ENCODE measurements around the gene SOCS4.

Gene SOCS4

DNA sequence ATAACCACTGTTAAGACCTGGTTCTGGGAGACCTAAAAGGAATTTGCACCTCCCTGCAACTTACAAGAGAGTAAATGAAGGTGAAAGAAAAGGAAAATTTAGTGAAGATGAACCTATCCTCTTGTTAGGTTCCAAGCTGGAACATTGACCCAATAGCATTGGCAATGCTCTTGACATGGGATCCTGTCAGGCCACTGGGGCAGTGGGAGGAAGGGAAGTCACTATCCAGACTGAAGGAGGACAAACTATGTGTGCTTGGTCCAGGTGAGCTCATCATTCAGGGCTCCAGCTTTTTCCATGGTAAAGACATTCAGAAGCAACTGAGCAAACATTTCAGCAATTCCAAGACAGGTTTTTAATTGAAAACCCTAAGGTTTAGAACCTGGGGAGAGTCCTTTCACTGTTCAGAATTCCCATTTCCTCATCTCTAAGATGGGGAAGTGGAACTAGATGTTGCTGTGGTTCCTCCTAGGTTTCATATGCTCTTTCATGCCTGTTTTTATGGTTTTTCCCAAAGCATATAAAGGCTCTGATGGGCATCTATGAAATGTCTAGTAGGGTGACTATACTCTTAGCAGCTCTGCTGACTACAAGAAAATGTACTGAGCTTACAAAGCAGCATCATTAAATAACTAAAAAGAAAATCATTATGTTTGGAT lies 57.5 kb downstream of the SOCS4 start:
- Histone ChIP-seq H3K79me2 (ENCODE audit: insufficient read depth, low read depth) (no peaks in the 10 kb centered on the region), H3K36me3 (ENCODE audit: insufficient read depth) (no peaks in the 10 kb centered on the region), H3K4me2 (no peak overlapping the region), H3K27ac (no peak overlapping the region), H4K20me1 (ENCODE audit: insufficient read depth) (no peaks in the 10 kb centered on the region), H3K9ac (no peak overlapping the region), H3K4me3 (IDR thresholded peaks at IDR 0.05; ENCODE audit: insufficient read depth, low read depth, low read length) (no peak overlapping the region), H3K27me3 (ENCODE audit: insufficient read depth, low read depth) (no peaks in the 10 kb centered on the region), H2AFZ (ENCODE audit: low read depth) (no peak overlapping the region), H3K4me1 (ENCODE audit: low read depth, poor library complexity, severe bottlenecking) (no peaks in the 10 kb centered on the region)
- TF ChIP-seq, protein P1, sequence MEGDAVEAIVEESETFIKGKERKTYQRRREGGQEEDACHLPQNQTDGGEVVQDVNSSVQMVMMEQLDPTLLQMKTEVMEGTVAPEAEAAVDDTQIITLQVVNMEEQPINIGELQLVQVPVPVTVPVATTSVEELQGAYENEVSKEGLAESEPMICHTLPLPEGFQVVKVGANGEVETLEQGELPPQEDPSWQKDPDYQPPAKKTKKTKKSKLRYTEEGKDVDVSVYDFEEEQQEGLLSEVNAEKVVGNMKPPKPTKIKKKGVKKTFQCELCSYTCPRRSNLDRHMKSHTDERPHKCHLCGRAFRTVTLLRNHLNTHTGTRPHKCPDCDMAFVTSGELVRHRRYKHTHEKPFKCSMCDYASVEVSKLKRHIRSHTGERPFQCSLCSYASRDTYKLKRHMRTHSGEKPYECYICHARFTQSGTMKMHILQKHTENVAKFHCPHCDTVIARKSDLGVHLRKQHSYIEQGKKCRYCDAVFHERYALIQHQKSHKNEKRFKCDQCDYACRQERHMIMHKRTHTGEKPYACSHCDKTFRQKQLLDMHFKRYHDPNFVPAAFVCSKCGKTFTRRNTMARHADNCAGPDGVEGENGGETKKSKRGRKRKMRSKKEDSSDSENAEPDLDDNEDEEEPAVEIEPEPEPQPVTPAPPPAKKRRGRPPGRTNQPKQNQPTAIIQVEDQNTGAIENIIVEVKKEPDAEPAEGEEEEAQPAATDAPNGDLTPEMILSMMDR (conservative IDR thresholded peaks at IDR 0.05; ENCODE audit: low read depth, low read length), result no peak

DNA sequence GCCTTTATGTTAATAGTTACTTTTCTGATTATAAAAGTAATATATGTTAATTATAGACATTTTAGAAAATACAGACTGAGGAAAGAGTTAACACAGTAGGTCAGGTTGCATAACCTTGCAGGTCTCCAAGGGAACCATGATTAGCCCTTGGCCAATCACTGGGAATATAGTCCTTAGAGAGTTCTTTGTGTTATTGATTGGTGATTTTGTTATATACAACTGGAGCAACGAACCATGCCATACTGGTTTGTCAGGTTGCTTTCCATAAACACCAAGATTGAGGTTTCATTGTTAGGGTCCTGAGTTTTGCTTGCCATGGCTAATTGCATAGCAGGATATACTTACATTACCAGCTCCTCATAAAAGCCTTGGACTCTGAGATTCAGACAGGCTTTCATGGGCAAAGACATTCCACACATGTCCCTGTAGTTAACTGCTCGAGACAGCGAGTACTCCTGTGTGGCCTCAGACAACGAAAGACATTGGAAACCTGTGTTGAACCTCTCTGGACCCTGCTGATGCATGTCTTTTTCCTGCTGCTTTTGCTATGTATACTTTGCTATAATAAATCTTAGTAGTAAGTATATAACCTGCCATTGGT lies 58.1 kb downstream of the SOCS4 start:
- no peak overlapping the region for H3K4me2 ChIP-seq
- H3K27me3 ChIP-seq (ENCODE audit: insufficient read depth, low read depth), result no peaks in the 10 kb centered on the region
- no peaks in the 10 kb centered on the region for H3K79me2 ChIP-seq (ENCODE audit: insufficient read depth, low read depth)
- TF ChIP-seq, protein P1 (conservative IDR thresholded peaks at IDR 0.05; ENCODE audit: low read depth, low read length), result no peak
- no peak overlapping the region for H3K9ac ChIP-seq
- no peaks in the 10 kb centered on the region for H3K4me1 ChIP-seq (ENCODE audit: low read depth, poor library complexity, severe bottlenecking)
- no peaks in the 10 kb centered on the region for H3K36me3 ChIP-seq (ENCODE audit: insufficient read depth)
- H2AFZ ChIP-seq (ENCODE audit: low read depth), result no peak overlapping the region
- H3K27ac ChIP-seq, result no peak overlapping the region
- no peak overlapping the region for H3K4me3 ChIP-seq (IDR thresholded peaks at IDR 0.05; ENCODE audit: insufficient read depth, low read depth, low read length)
- H4K20me1 ChIP-seq (ENCODE audit: insufficient read depth), result no peaks in the 10 kb centered on the region

DNA sequence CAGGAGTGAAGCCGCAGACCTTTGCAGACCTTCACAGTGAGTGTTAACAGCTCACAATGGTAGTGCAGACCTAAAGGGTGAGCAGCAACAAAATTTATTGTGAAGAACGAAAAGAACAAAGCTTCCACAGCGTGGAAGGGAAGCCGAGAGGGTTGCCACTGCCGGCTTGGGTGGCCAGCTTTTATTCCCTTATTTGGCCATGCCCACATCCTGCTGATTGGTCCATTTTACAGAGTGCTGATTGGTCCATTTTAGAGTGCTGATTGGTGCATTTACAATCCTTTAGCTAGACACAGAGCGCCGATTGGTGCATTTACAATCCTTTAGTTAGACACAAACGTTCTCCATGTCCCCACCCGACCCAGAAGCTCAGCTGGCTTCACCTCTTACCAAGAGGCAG lies 59.9 kb downstream of the SOCS4 start:
- Histone ChIP-seq H3K4me3 (IDR thresholded peaks at IDR 0.05; ENCODE audit: insufficient read depth, low read depth, low read length) (no peak overlapping the region), H4K20me1 (ENCODE audit: insufficient read depth) (no peaks in the 10 kb centered on the region), H3K27ac (no peak overlapping the region), H3K9ac (no peak overlapping the region), H3K27me3 (ENCODE audit: insufficient read depth, low read depth) (no peaks in the 10 kb centered on the region), H3K36me3 (ENCODE audit: insufficient read depth) (no peaks in the 10 kb centered on the region), H3K79me2 (ENCODE audit: insufficient read depth, low read depth) (no peaks in the 10 kb centered on the region), H2AFZ (ENCODE audit: low read depth) (no peak overlapping the region), H3K4me2 (no peak overlapping the region), H3K4me1 (ENCODE audit: low read depth, poor library complexity, severe bottlenecking) (no peaks in the 10 kb centered on the region)
- TF ChIP-seq, protein P1 (conservative IDR thresholded peaks at IDR 0.05; ENCODE audit: low read depth, low read length), result no peak

DNA sequence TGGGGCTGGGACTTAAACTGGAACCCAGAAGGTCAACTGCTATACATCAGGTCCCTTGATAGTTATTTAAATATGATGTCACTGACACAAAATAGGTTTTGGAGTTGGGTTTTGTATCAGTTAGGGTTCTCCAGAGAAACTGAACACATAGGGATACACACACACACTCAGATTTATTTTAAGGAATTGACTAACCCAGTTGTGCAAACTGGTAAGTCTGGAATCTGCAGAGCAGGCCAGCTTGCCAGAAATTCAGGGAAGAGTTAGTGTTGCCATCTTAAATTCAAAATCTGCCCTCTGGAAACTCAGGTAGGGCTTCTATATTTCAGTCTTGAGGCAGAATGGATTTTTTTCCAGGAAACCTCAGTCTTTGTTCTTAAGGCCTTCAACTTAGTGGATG lies 61.3 kb downstream of the SOCS4 start:
- Histone ChIP-seq H3K36me3 (ENCODE audit: insufficient read depth) (no peaks in the 10 kb centered on the region), H3K27me3 (ENCODE audit: insufficient read depth, low read depth) (no peaks in the 10 kb centered on the region), H3K4me3 (IDR thresholded peaks at IDR 0.05; ENCODE audit: insufficient read depth, low read depth, low read length) (no peak overlapping the region), H3K4me1 (ENCODE audit: low read depth, poor library complexity, severe bottlenecking) (no peaks in the 10 kb centered on the region), H3K9ac (no peak overlapping the region), H3K4me2 (no peak overlapping the region), H3K27ac (no peak overlapping the region), H3K79me2 (ENCODE audit: insufficient read depth, low read depth) (no peaks in the 10 kb centered on the region), H2AFZ (ENCODE audit: low read depth) (no peak overlapping the region), H4K20me1 (ENCODE audit: insufficient read depth) (no peaks in the 10 kb centered on the region)
- TF ChIP-seq, protein P1 (conservative IDR thresholded peaks at IDR 0.05; ENCODE audit: low read depth, low read length), result no peak
